GM23338 (cell line): ENCODE data around the gene FDXR. TPM values are rescaled to one million over a fixed set of nuclear protein-coding genes. Genes with fewer than 3 reads are reported as not detected.

ENCODE experiments used
- ATAC-seq: fragments of 200-7000 bp; cut with Tn5 transposase; 3 replicates; pipeline ENCODE4 v1.9.1; 2020
- DNase-seq: peaks from one replicate; pipeline ENCODE4 v3.0.0-alpha.2; 2015; ENCODE audit warnings: low spot score
- H2AFZ ChIP-seq: fragments of 200-600 bp; sonication (generic); 2 replicates; pipeline ENCODE4 v1.8.0; 2016; ENCODE audit warnings: antibody characterized with exemption, mild to moderate bottlenecking, moderate library complexity
- H3F3A ChIP-seq: fragments of 200-600 bp; sonication (generic); replicated peaks from 2 replicates; pipeline ENCODE4 v1.8.0; 2017; ENCODE audit warnings: antibody characterized with exemption, mixed run types, low read depth
- H3K27ac ChIP-seq: fragments of 200-600 bp; sonication (generic); 2 replicates; pipeline ENCODE4 v1.6.1; 2016; ENCODE audit warnings: low read depth
- H3K27me3 ChIP-seq: fragments of 200-600 bp; sonication (generic); 2 replicates; pipeline ENCODE4 v1.8.0; 2016; ENCODE audit warnings: mild to moderate bottlenecking, mixed run types, moderate library complexity; ENCODE audit not compliant: insufficient read depth
- H3K36me3 ChIP-seq: fragments of 200-600 bp; sonication (generic); 2 replicates; pipeline ENCODE4 v1.8.0; 2016; ENCODE audit warnings: mild to moderate bottlenecking; ENCODE audit not compliant: insufficient read depth
- H3K4me1 ChIP-seq: fragments of 200-600 bp; sonication (generic); 2 replicates; pipeline ENCODE4 v1.8.0; 2016; ENCODE audit warnings: mild to moderate bottlenecking, moderate library complexity; ENCODE audit not compliant: insufficient read depth
- H3K4me2 ChIP-seq: fragments of 200-600 bp; sonication (generic); 2 replicates; pipeline ENCODE4 v1.7.1; 2017; ENCODE audit warnings: mixed run types
- H3K4me3 ChIP-seq: fragments of 200-600 bp; sonication (generic); 2 replicates; pipeline ENCODE4 v1.6.1; 2016; ENCODE audit warnings: mixed run types
- H3K79me2 ChIP-seq: fragments of 200-600 bp; sonication (generic); replicated peaks from 2 replicates; pipeline ENCODE4 v1.8.0; 2017; ENCODE audit warnings: mild to moderate bottlenecking; ENCODE audit not compliant: insufficient read depth
- H3K9me2 ChIP-seq: fragments of 200-600 bp; sonication (generic); 2 replicates; pipeline ENCODE4 v1.8.0; 2017; ENCODE audit not compliant: insufficient read depth
- H4K20me1 ChIP-seq: fragments of 200-600 bp; sonication (generic); replicated peaks from 2 replicates; pipeline ENCODE4 v1.8.0; 2017; ENCODE audit warnings: mild to moderate bottlenecking; ENCODE audit not compliant: insufficient read depth
- H3K27ac Mint-ChIP-seq: 2 replicates; pipeline ENCODE4 v1.8.0; 2020; ENCODE audit warnings: inconsistent platforms, mild to moderate bottlenecking, moderate library complexity, mixed read lengths
- H3K27me3 Mint-ChIP-seq: 3 replicates; pipeline ENCODE4 v1.8.0; 2022; ENCODE audit warnings: low read depth, mild to moderate bottlenecking, moderate library complexity, mixed read lengths, inconsistent platforms; ENCODE audit not compliant: insufficient read depth, poor library complexity
- H3K36me3 Mint-ChIP-seq: 3 replicates; pipeline ENCODE4 v1.8.0; 2021; ENCODE audit warnings: low read depth, mild to moderate bottlenecking, inconsistent platforms, moderate library complexity, mixed read lengths
- H3K4me1 Mint-ChIP-seq: 3 replicates; pipeline ENCODE4 v1.8.0; 2020; ENCODE audit warnings: mild to moderate bottlenecking, inconsistent platforms, mixed read lengths
- H3K4me3 Mint-ChIP-seq: 3 replicates; pipeline ENCODE4 v1.8.0; 2021; ENCODE audit warnings: moderate library complexity, mild to moderate bottlenecking, inconsistent platforms, mixed read lengths
- H3K9me3 Mint-ChIP-seq: 3 replicates; pipeline ENCODE4 v1.8.0; 2020; ENCODE audit warnings: moderate library complexity, mild to moderate bottlenecking, inconsistent platforms, mixed read lengths
- CREB1 ChIP-seq: fragments of 250-450 bp; sonication (Bioruptor Pico); IDR thresholded peaks from 2 replicates; pipeline ENCODE4 v1.5.0; 2020; ENCODE audit warnings: low read depth, mild to moderate bottlenecking, moderate library complexity
- ETS1 ChIP-seq: IDR thresholded peaks from 2 replicates; pipeline ENCODE4 v1.6.1; 2016; ENCODE audit warnings: antibody characterized with exemption
- EZH2phosphoT487 ChIP-seq: fragments of 200-600 bp; sonication (generic); IDR thresholded peaks from one replicate; pipeline ENCODE4 v1.8.1; 2018; ENCODE audit warnings: antibody characterized with exemption; ENCODE audit not compliant: unreplicated experiment
- JUNB ChIP-seq: IDR thresholded peaks from one replicate; pipeline ENCODE4 v1.6.1; 2016; ENCODE audit warnings: antibody characterized with exemption; ENCODE audit not compliant: unreplicated experiment
- POLR2AphosphoS5 ChIP-seq: IDR thresholded peaks from 2 replicates; pipeline ENCODE4 v1.6.1; 2016; ENCODE audit warnings: antibody characterized with exemption, low read depth
- REST ChIP-seq: IDR thresholded peaks from one replicate; pipeline ENCODE4 v1.6.1; 2018; ENCODE audit warnings: antibody characterized with exemption; ENCODE audit not compliant: unreplicated experiment
- STAT1 ChIP-seq: IDR thresholded peaks from one replicate; pipeline ENCODE4 v1.6.1; 2016; ENCODE audit warnings: antibody characterized with exemption; ENCODE audit not compliant: unreplicated experiment
- ZNF114 ChIP-seq: fragments of 250-450 bp; sonication (Bioruptor Pico); IDR thresholded peaks from 2 replicates; pipeline ENCODE4 v1.5.0; 2020; ENCODE audit warnings: mild to moderate bottlenecking, moderate library complexity
- ZNF331 ChIP-seq: fragments of 250-450 bp; sonication (Bioruptor Pico); IDR thresholded peaks from 2 replicates; pipeline ENCODE4 v1.5.0; 2020; ENCODE audit warnings: low read depth, mild to moderate bottlenecking, moderate library complexity
- ZNF462 ChIP-seq: fragments of 250-450 bp; sonication (Bioruptor Pico); IDR thresholded peaks from 2 replicates; pipeline ENCODE4 v1.5.0; 2020; ENCODE audit warnings: mild to moderate bottlenecking, moderate library complexity
- polyA plus RNA-seq: library from polyadenylated mRNA; unstranded; fragments of >200 nt; fragmentation: Nextera tagmentation; extraction: Ambion mirVana; gene quantifications from 2 replicates; pipeline ENCODE4 v1.2.1, GENCODE V29; 2016
- total RNA-seq: library from RNA; depleted of rRNA; stranded (reverse); fragments of >200 nt; shearing (Covaris generic); gene quantifications from 2 replicates; pipeline ENCODE4 v1.2.3, GENCODE V29; 2014
- TF ChIP-seq, protein P1 (sequence below), 2 experiments: fragments of 200-600 bp in 1 of 2; sonication (generic) in 1 of 2; conservative IDR thresholded peaks; 2 replicates each; pipeline versions ENCODE4 v1.5.1 to v1.6.1; 2016 to 2017; ENCODE audit warnings: antibody characterized with exemption in 2 of 2, low read depth in 2 of 2, mild to moderate bottlenecking in 2 of 2, moderate library complexity in 1 of 2

The FDXR gene
- total and polyA plus RNA-seq, 2 experiments from 2014 or later, result 21.7 to 33.1 TPM

DNA sequence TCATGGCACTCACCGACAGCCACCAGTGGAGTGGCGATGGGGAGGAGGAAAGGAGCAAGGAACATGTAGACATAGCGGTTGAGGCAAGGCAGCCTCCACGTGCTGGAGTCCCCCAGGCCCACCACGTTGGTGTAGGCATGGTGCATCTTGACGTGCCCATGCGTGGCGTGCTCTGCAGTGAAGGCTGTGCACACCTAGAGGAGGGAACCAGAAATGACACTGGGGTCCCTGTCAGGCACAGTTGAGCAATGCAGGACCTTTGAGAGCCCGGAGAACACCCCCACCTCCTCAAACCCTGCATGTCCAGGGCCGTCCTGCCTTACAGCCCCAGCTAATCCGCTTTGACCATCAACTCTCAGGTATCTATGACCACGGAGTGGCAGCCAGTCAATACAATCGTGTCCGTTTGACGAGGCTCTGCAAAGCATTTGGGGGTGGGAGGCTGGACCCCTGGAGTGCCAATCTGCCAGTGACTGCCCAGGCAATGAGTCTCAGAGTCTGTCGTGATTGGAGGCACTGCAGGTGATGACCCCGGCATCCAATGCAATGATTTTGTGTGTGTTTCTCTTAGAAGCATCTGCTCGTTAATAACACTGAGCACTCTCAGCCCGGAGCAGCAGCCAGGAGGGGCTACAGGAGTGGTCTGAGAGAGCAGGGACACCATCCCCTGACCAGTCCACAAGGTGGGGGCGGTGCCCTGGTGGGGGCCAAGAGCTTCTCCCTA lies 9.9 kb upstream of the FDXR start (continued):
- no peak for TF ChIP-seq STAT1
- no peak for TF ChIP-seq JUNB
- TF ChIP-seq CREB1 (CRISPR knock-in tag), result no peak
- no peak for TF ChIP-seq POLR2AphosphoS5

DNA sequence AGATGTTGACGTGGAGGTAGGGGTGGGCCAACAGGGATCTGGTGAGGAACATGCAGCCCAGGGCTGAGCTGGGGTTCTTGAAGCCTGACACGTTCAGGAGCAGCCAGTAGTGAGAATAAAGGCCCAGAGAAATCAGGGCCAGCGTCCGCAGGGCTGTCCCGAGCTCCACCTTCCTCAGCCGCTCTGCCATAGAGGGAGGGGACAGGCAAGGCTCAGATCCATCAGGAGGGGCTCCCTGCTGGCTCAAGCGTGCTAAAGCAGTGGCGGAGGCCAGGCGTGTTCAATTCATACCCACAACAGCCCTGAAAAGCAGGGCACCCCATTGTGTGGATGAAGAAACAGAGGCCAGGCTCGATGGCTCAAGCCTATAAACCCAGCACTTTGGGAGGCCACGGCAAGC lies 8.3 kb upstream of the FDXR start:
- ATAC-seq (peak; percentile 33; the same call in 2 of the 3 replicates), DNase-seq (no peak)
- H3K27ac ChIP-seq, result no peak overlapping the region

More for the DNA sequence above, 8.3 kb upstream of the FDXR start:
- no peak overlapping the region for H3K4me3 Mint-ChIP-seq
- H3K36me3 Mint-ChIP-seq, result no peaks in the 10 kb centered on the region
- no peaks in the 10 kb centered on the region for H3K27me3 ChIP-seq
- H3K36me3 ChIP-seq, result no peaks in the 10 kb centered on the region
- no peaks in the 10 kb centered on the region for H3K9me2 ChIP-seq
- H3K4me1 Mint-ChIP-seq, result peaks cover 12% of the 10 kb centered on the region
- no peak overlapping the region for H3K4me2 ChIP-seq
- no peaks in the 10 kb centered on the region for H3K9me3 Mint-ChIP-seq
- no peak for TF ChIP-seq CREB1 (CRISPR knock-in tag)
- TF ChIP-seq ZNF331, result no peak
- TF ChIP-seq EZH2phosphoT487, result no peak
- TF ChIP-seq ETS1, result no peak
- no peak for TF ChIP-seq ZNF462
- TF ChIP-seq ZNF114, result no peak
- TF ChIP-seq JUNB, result no peak
- TF ChIP-seq REST, result no peak
- TF ChIP-seq, protein P1, sequence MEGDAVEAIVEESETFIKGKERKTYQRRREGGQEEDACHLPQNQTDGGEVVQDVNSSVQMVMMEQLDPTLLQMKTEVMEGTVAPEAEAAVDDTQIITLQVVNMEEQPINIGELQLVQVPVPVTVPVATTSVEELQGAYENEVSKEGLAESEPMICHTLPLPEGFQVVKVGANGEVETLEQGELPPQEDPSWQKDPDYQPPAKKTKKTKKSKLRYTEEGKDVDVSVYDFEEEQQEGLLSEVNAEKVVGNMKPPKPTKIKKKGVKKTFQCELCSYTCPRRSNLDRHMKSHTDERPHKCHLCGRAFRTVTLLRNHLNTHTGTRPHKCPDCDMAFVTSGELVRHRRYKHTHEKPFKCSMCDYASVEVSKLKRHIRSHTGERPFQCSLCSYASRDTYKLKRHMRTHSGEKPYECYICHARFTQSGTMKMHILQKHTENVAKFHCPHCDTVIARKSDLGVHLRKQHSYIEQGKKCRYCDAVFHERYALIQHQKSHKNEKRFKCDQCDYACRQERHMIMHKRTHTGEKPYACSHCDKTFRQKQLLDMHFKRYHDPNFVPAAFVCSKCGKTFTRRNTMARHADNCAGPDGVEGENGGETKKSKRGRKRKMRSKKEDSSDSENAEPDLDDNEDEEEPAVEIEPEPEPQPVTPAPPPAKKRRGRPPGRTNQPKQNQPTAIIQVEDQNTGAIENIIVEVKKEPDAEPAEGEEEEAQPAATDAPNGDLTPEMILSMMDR (conservative IDR thresholded peaks at IDR 0.05; ENCODE audit: low read depth in 2 of 2), result no peak
- peaks cover 11% of the 10 kb centered on the region for H3K27me3 Mint-ChIP-seq
- no peaks in the 10 kb centered on the region for H3F3A ChIP-seq
- no peak overlapping the region for H3K4me3 ChIP-seq
- H3K4me1 ChIP-seq, result peaks cover 6% of the 10 kb centered on the region; the same call in 1 of the 2 replicates
- no peaks in the 10 kb centered on the region for H4K20me1 ChIP-seq
- H3K79me2 ChIP-seq, result no peaks in the 10 kb centered on the region
- no peak overlapping the region for H3K27ac Mint-ChIP-seq
- no peak overlapping the region for H2AFZ ChIP-seq
